Fibroblast of peridontal ligament (primary cell): Measurements from ENCODE around the gene MTHFD2L.

Experiments
- DNase-seq: peaks from one replicate; pipeline ENCODE4 v3.0.0-alpha.2; 2010; ENCODE audit errors: extremely low read depth

Gene MTHFD2L

GRCh38 chr4:74252933-74253332 is 95.0 kb downstream of the MTHFD2L start:
- DNase-seq = no peak

- no peak for DNase-seq
Measured at GRCh38 chr4:74254386-74254785, 96.5 kb downstream of the MTHFD2L start.

GRCh38 chr4:74255096-74255495 is 97.2 kb downstream of the MTHFD2L start:
- no peak for DNase-seq

- DNase-seq = peak; percentile 37
Measured at GRCh38 chr4:74258963-74259362, 101.0 kb downstream of the MTHFD2L start.

- no peak for DNase-seq
Measured at GRCh38 chr4:74260036-74260435, 102.1 kb downstream of the MTHFD2L start.

GRCh38 chr4:74262522-74262921 is 104.6 kb downstream of the MTHFD2L start:
- peak; percentile 14 for DNase-seq

GRCh38 chr4:74263551-74263950 is 105.6 kb downstream of the MTHFD2L start:
- DNase-seq = no peak

GRCh38 chr4:74266081-74266480 is 108.2 kb downstream of the MTHFD2L start:
- DNase-seq = peak; percentile 12

- peak; percentile 67 for DNase-seq
Measured at GRCh38 chr4:74267998-74268606, 110.2 kb downstream of the MTHFD2L start.

GRCh38 chr4:74268643-74269042 is 110.7 kb downstream of the MTHFD2L start:
- DNase-seq = no peak

GRCh38 chr4:74278490-74278889 is 120.6 kb downstream of the MTHFD2L start:
- DNase-seq = no peak

- no peak for DNase-seq
Measured at GRCh38 chr4:74279716-74280115, 121.8 kb downstream of the MTHFD2L start.

- no peak for DNase-seq
Measured at GRCh38 chr4:74282926-74283325, 125.0 kb downstream of the MTHFD2L start.

GRCh38 chr4:74283614-74284013 is 125.7 kb downstream of the MTHFD2L start:
- peak; percentile 64 for DNase-seq

GRCh38 chr4:74284053-74284452 is 126.1 kb downstream of the MTHFD2L start:
- DNase-seq = peak; percentile 58

GRCh38 chr4:74287164-74287563 is 129.2 kb downstream of the MTHFD2L start:
- DNase-seq = no peak

GRCh38 chr4:74287791-74288190 is 129.9 kb downstream of the MTHFD2L start:
- no peak for DNase-seq

GRCh38 chr4:74291471-74291870 is 133.6 kb downstream of the MTHFD2L start:
- DNase-seq = no peak

GRCh38 chr4:74292111-74292870 is 134.4 kb downstream of the MTHFD2L start:
- no peak for DNase-seq

GRCh38 chr4:74293558-74293957 is 135.6 kb downstream of the MTHFD2L start:
- no peak for DNase-seq

GRCh38 chr4:74294681-74295080 is 136.8 kb downstream of the MTHFD2L start:
- DNase-seq = no peak

GRCh38 chr4:74297539-74297938 is 139.6 kb downstream of the MTHFD2L start:
- DNase-seq = no peak

GRCh38 chr4:74304095-74304625 is 146.2 kb downstream of the MTHFD2L start:
- no peak for DNase-seq
